B cell (primary cell): ENCODE results near the gene CDH2. TPM values are rescaled to one million over a fixed set of nuclear protein-coding genes. Genes with fewer than 3 reads are reported as not detected.

Source experiments
- ATAC-seq: fragments of 200-7000 bp; cut with Tn5 transposase; one replicate; pipeline ENCODE4 v1.10.0; 2021; ENCODE audit warnings: low read depth, mild to moderate bottlenecking, moderate number of reproducible peaks, moderate library complexity
- CTCF ChIA-PET: fragments of 350-600 bp; sonication (Branson Sonifier 250); formaldehyde crosslinking; loops from one replicate; lab custom pipeline; 2021; ENCODE audit warnings: antibody characterized with exemption, inconsistent platforms; lab: Charles Lee
- POLR2A ChIA-PET: fragments of 350-600 bp; sonication (Branson Sonifier 250); formaldehyde crosslinking; loops from one replicate; lab custom pipeline; 2021; ENCODE audit warnings: antibody characterized with exemption; lab: Charles Lee
- DNase-seq: peaks from one replicate; pipeline ENCODE4 v3.0.0; 2013
- H2AFZ ChIP-seq: 2 replicates; pipeline ENCODE4 v1.6.1; 2012; ENCODE audit warnings: mild to moderate bottlenecking, low read depth, low read length; ENCODE audit not compliant: insufficient read depth, poor library complexity, severe bottlenecking
- H3K27ac ChIP-seq, 2 donors: 1 replicate in 1 of 2; 2 replicates in 1 of 2; pipeline ENCODE4 v1.5.1; 2012 to 2013; ENCODE audit warnings: low read length in 2 of 2, mild to moderate bottlenecking in 2 of 2, moderate library complexity in 1 of 2
- H3K27me3 ChIP-seq, 4 experiments: fragments of 200-600 bp in 1 of 4; sonication (generic) in 1 of 4; replicated peaks in 1 of 4; 1 replicate in 2 of 4; 2 replicates in 2 of 4; pipeline versions ENCODE4 v1.6.1 to v1.7.0; 2013 to 2016; ENCODE audit warnings: low read length in 3 of 4, mild to moderate bottlenecking in 2 of 4, mixed read lengths in 1 of 4, moderate library complexity in 1 of 4; ENCODE audit not compliant: insufficient read depth in 4 of 4, control insufficient read depth in 3 of 4; ENCODE audit errors: control extremely low read depth in 1 of 4
- H3K36me3 ChIP-seq, 2 experiments: replicated peaks in 1 of 2; 1 replicate in 1 of 2; 2 replicates in 1 of 2; pipeline versions ENCODE4 v1.6.1 to v1.7.1; 2013; ENCODE audit warnings: low read length in 1 of 2; ENCODE audit not compliant: insufficient read depth in 2 of 2, control insufficient read depth in 1 of 2; ENCODE audit errors: control extremely low read depth in 1 of 2, extremely low read depth in 1 of 2
- H3K4me1 ChIP-seq, 2 donors: fragments of 200-600 bp in 1 of 2; sonication (generic) in 1 of 2; 1 replicate in 1 of 2; 2 replicates in 1 of 2; pipeline versions ENCODE4 v1.5.1 to v1.6.1; 2013 to 2017; ENCODE audit warnings: low read length in 2 of 2; ENCODE audit not compliant: control insufficient read depth in 2 of 2, insufficient read depth in 2 of 2
- H3K4me2 ChIP-seq: replicated peaks from 2 replicates; pipeline ENCODE3; 2012; ENCODE audit warnings: mild to moderate bottlenecking, low read depth, low read length; ENCODE audit not compliant: poor library complexity, severe bottlenecking
- H3K4me3 ChIP-seq, 5 experiments: fragments of 200-600 bp in 1 of 5; sonication (generic) in 1 of 5; 1 replicate in 3 of 5; 2 replicates in 2 of 5; pipeline versions ENCODE4 v1.5.1 to v1.7.0; 2011 to 2016; ENCODE audit warnings: low read length in 4 of 5, mild to moderate bottlenecking in 4 of 5, low read depth in 2 of 5, control low read depth in 1 of 5, moderate library complexity in 1 of 5; ENCODE audit not compliant: insufficient read depth in 1 of 5; ENCODE audit errors: control extremely low read depth in 1 of 5, extremely low read depth in 1 of 5
- H3K79me2 ChIP-seq: fragments of 200-600 bp; sonication (generic); one replicate; pipeline ENCODE4 v1.6.0; 2016; ENCODE audit warnings: low read length; ENCODE audit not compliant: control insufficient read depth, insufficient read depth
- H3K9ac ChIP-seq: fragments of 200-600 bp; sonication (generic); 2 replicates; pipeline ENCODE4 v1.6.1; 2017; ENCODE audit warnings: mild to moderate bottlenecking, low read length, moderate library complexity
- H3K9me3 ChIP-seq, 3 donors: one replicate each; pipeline versions ENCODE4 v1.6.1 to v1.7.1; 2013; ENCODE audit warnings: low read length in 2 of 3; ENCODE audit not compliant: control insufficient read depth in 2 of 3, insufficient read depth in 1 of 3; ENCODE audit errors: control extremely low read depth in 1 of 3
- H4K20me1 ChIP-seq: 2 replicates; pipeline ENCODE4 v1.6.0; 2012; ENCODE audit warnings: mild to moderate bottlenecking, low read length; ENCODE audit not compliant: insufficient read depth, control insufficient read depth, poor library complexity, severe bottlenecking
- H3K27ac Mint-ChIP-seq: one replicate; pipeline ENCODE4 v1.8.0; 2021; ENCODE audit warnings: mixed read lengths
- H3K27me3 Mint-ChIP-seq: one replicate; pipeline ENCODE4 v1.8.0; 2021; ENCODE audit warnings: mixed read lengths
- H3K4me1 Mint-ChIP-seq: one replicate; pipeline ENCODE4 v1.8.0; 2021; ENCODE audit warnings: mixed read lengths
- H3K4me3 Mint-ChIP-seq: one replicate; pipeline ENCODE4 v1.8.0; 2021; ENCODE audit warnings: mixed read lengths
- H3K9me3 Mint-ChIP-seq: one replicate; pipeline ENCODE4 v1.8.0; 2022; ENCODE audit warnings: mixed read lengths; ENCODE audit not compliant: insufficient read depth
- CTCF ChIP-seq: fragments of 200-600 bp; IDR thresholded peaks from one replicate; pipeline ENCODE4 v1.8.0; 2022; ENCODE audit warnings: antibody characterized with exemption, mild to moderate bottlenecking
- EZH2 ChIP-seq: IDR thresholded peaks from 2 replicates; pipeline ENCODE4 v1.6.1; 2012; ENCODE audit warnings: borderline replicate concordance, low read depth, mild to moderate bottlenecking, moderate library complexity, low read length; ENCODE audit not compliant: insufficient read depth, poor library complexity, severe bottlenecking
- WGBS: methylation state at CpG from one replicate; pipeline ENCODE4 v1.1.5; 2013; ENCODE audit warnings: missing lambda C conversion rate; ENCODE audit not compliant: insufficient coverage; 5-methylcytosine and 5-hydroxymethylcytosine counted together
- intact Hi-C: fragments of 100-400 bp; cut with micrococcal nuclease; formaldehyde crosslinking; loops from one replicate; pipeline ENCODE4 v1.10.0; 2022
- polyA plus RNA-seq: library from polyadenylated mRNA; depleted of rRNA; stranded (reverse); fragments of >200 nt; gene quantifications from 2 replicates; pipeline ENCODE4 v1.2.3, GENCODE V29; 2012
- total RNA-seq, 2 donors: library from RNA; stranded (reverse); fragments of 120-200 nt in 1 of 2; gene quantifications; 1 replicate in 1 of 2; 2 replicates in 1 of 2; pipeline versions ENCODE4 v1.2.3 to v1.2.4, GENCODE V29; 2013 to 2022

The CDH2 gene
- total and polyA plus RNA-seq, 2 donors (not counting 1 experiment from before 2014, with no cell fraction given), result not detected

DNA sequence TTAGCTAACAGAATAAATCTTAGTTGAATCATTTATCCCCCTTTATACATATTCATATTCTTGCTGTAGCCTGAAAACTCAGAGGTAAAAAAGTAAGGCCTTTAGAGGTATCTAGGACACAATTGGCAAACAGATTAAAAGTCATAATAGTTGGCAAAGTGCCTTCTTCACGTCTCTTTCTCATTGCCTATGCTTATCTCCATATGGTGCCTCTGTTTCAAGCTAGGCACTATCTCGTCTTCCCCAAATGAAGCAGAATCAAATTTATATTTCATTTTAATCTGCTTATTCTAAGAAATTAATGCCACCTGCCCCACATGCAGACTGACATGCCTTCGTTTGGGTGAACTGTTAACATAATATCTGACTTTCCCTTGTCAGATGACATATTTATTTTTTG, 245.4 kb downstream of the CDH2 start:
- H3K4me3 ChIP-seq, result no peak overlapping the region
- DNase-seq (no peak), ATAC-seq (no peak)
- Mint-ChIP-seq H3K4me3 (no peak overlapping the region), H3K27ac (no peak overlapping the region), H3K9me3 (peaks cover 2% of the 10 kb centered on the region), H3K27me3 (no peaks in the 10 kb centered on the region), H3K4me1 (no peaks in the 10 kb centered on the region)
- H3K79me2 ChIP-seq, result no peaks in the 10 kb centered on the region
- H3K27ac ChIP-seq, result no peak overlapping the region
- H4K20me1 ChIP-seq, result no peaks in the 10 kb centered on the region
- intact Hi-C loops, result no loop called here
- H3K9ac ChIP-seq, result no peak overlapping the region
- no peaks in the 10 kb centered on the region for H3K36me3 ChIP-seq
- WGBS, result 56% methylated on average over 1 of the region's 3 CpGs
- no peak overlapping the region for H3K4me2 ChIP-seq
- POLR2A ChIA-PET, result no interaction called here
- TF ChIP-seq EZH2 (no peak), CTCF (no peak)
- H3K27me3 ChIP-seq, result no peaks in the 10 kb centered on the region
- peaks cover 0 to 2% (median 0%) of the 10 kb centered on the region in 3 donors for H3K9me3 ChIP-seq
- no peak overlapping the region for H2AFZ ChIP-seq
- CTCF ChIA-PET, result no interaction called here
- no peaks in the 10 kb centered on the region for H3K4me1 ChIP-seq

GRCh38 chr18:27922780-27923179, 254.2 kb downstream of the CDH2 start:
- Mint-ChIP-seq H3K9me3 (peaks cover 7% of the 10 kb centered on the region), H3K4me1 (no peaks in the 10 kb centered on the region), H3K27ac (no peak overlapping the region), H3K27me3 (no peaks in the 10 kb centered on the region), H3K4me3 (no peak overlapping the region)
- 87% methylated on average over 4 of the region's 5 CpGs for WGBS
- H3K9ac ChIP-seq, result no peak overlapping the region
- ChIA-PET POLR2A (no interaction called here), CTCF (no interaction called here)
- H3K4me1 ChIP-seq, result no peaks in the 10 kb centered on the region
- no peaks in the 10 kb centered on the region for H4K20me1 ChIP-seq
- TF ChIP-seq CTCF (no peak), EZH2 (no peak)
- intact Hi-C loops, result no loop called here
- no peaks in the 10 kb centered on the region for H3K79me2 ChIP-seq
- H3K36me3 ChIP-seq, result no peaks in the 10 kb centered on the region
- H3K4me2 ChIP-seq, result no peak overlapping the region
- H3K27me3 ChIP-seq, result no peaks in the 10 kb centered on the region
- no peak for ATAC-seq
- H3K4me3 ChIP-seq, result no peak overlapping the region
- H3K27ac ChIP-seq, result no peak overlapping the region
- H3K9me3 ChIP-seq, result peaks cover 0 to 3% (median 0%) of the 10 kb centered on the region in 3 donors
- H2AFZ ChIP-seq, result no peak overlapping the region
- DNase-seq, result no peak
